Skeletal muscle tissue (tissue), 4 donors: ENCODE data around the gene MRPS33. TPM values are rescaled to one million over a fixed set of nuclear protein-coding genes. Genes with fewer than 3 reads are reported as not detected.
A peak's percentile ranks its signal among the peaks of the same experiment; 100 is the strongest.

Experiments
- H3K27ac ChIP-seq: one replicate; pipeline ENCODE4 v1.7.0; 2013; ENCODE audit warnings: mild to moderate bottlenecking, low read depth, low read length, inconsistent platforms
- H3K27me3 ChIP-seq, 3 donors: one replicate each; pipeline ENCODE4 v1.7.0; 2013; ENCODE audit warnings: low read length in 3 of 3; ENCODE audit not compliant: control insufficient read depth in 3 of 3, insufficient read depth in 3 of 3
- H3K36me3 ChIP-seq, 3 donors: one replicate each; pipeline ENCODE4 v1.7.0; 2013; ENCODE audit warnings: low read length in 3 of 3; ENCODE audit not compliant: control insufficient read depth in 3 of 3, insufficient read depth in 3 of 3
- H3K4me1 ChIP-seq, 3 donors: one replicate each; pipeline ENCODE4 v1.7.0; 2013; ENCODE audit warnings: low read length in 3 of 3, mild to moderate bottlenecking in 3 of 3; ENCODE audit not compliant: control insufficient read depth in 3 of 3, insufficient read depth in 3 of 3
- H3K4me3 ChIP-seq, 3 donors: one replicate each; pipeline ENCODE4 v1.7.0; 2013; ENCODE audit warnings: low read length in 3 of 3
- H3K9ac ChIP-seq, 3 donors: one replicate each; pipeline ENCODE4 v1.7.0; 2013; ENCODE audit warnings: low read length in 3 of 3, mild to moderate bottlenecking in 3 of 3, moderate library complexity in 2 of 3, low read depth in 1 of 3
- H3K9me3 ChIP-seq, 3 donors: one replicate each; pipeline ENCODE4 v1.7.0; 2013; ENCODE audit warnings: low read length in 3 of 3; ENCODE audit not compliant: control insufficient read depth in 3 of 3
- total RNA-seq: library from RNA; depleted of rRNA; stranded (reverse); fragments of >200 nt; gene quantifications from one replicate; pipeline ENCODE4 v1.2.3, GENCODE V29; 2014
- donor health status: Osteomylitis.

The MRPS33 gene
- 31.8 TPM for total RNA-seq

GRCh38 chr7:141014524-141015395 is at the start of gene MRPS33:
Gene MRPS33, minus strand, starts transcription at chr7:141014952. Its CDS starts 4,319 bp downstream, at chr7:141010633.
- peak within 1 kb of the TSS; percentile 83 for H3K27ac ChIP-seq
- H3K36me3 ChIP-seq = peaks cover 0 to 5% (median 0%) of the 10 kb centered on the region in 3 donors
- peaks cover 0 to 3% (median 0%) of the 10 kb centered on the region in 3 donors for H3K9me3 ChIP-seq
- H3K4me3 ChIP-seq = peak within 1 kb of the TSS; percentile 92 to 95 (median 95)
- peak within 1 kb of the TSS; percentile 81 to 91 (median 89) for H3K9ac ChIP-seq
- peaks cover 11 to 22% (median 13%) of the 10 kb centered on the region in 3 donors for H3K4me1 ChIP-seq
- no peaks in the 10 kb centered on the region for H3K27me3 ChIP-seq

GRCh38 chr7:141057788-141058187 is 43.0 kb upstream of the MRPS33 start:
- no peak overlapping the region for H3K27ac ChIP-seq

GRCh38 chr7:141055146-141055545 is 40.4 kb upstream of the MRPS33 start:
- Histone ChIP-seq H3K4me1 (no peaks in the 10 kb centered on the region), H3K27me3 (no peaks in the 10 kb centered on the region), H3K36me3 (no peaks in the 10 kb centered on the region), H3K9ac (no peak overlapping the region), H3K4me3 (no peak overlapping the region), H3K9me3 (peaks cover 0 to 4% (median 0%) of the 10 kb centered on the region in 3 donors), H3K27ac (no peak overlapping the region)

More at GRCh38 chr7:141057788-141058187, 43.0 kb upstream of the MRPS33 start:
- no peaks in the 10 kb centered on the region for H3K27me3 ChIP-seq
- H3K9ac ChIP-seq = no peak overlapping the region
- no peak overlapping the region for H3K4me3 ChIP-seq
- no peaks in the 10 kb centered on the region for H3K4me1 ChIP-seq
- H3K36me3 ChIP-seq = no peaks in the 10 kb centered on the region
- H3K9me3 ChIP-seq = peaks cover 0 to 4% (median 0%) of the 10 kb centered on the region in 3 donors

GRCh38 chr7:141053626-141054025 is 38.9 kb upstream of the MRPS33 start:
- Histone ChIP-seq H3K9me3 (peaks cover 0 to 4% (median 0%) of the 10 kb centered on the region in 3 donors), H3K27ac (no peak overlapping the region), H3K27me3 (no peaks in the 10 kb centered on the region), H3K36me3 (no peaks in the 10 kb centered on the region), H3K4me3 (no peak overlapping the region), H3K9ac (no peak overlapping the region), H3K4me1 (no peaks in the 10 kb centered on the region)

- no peak overlapping the region for H3K27ac ChIP-seq
- H3K36me3 ChIP-seq = no peaks in the 10 kb centered on the region
- no peak overlapping the region for H3K9ac ChIP-seq
- H3K9me3 ChIP-seq = no peaks in the 10 kb centered on the region
- no peaks in the 10 kb centered on the region for H3K4me1 ChIP-seq
- H3K27me3 ChIP-seq = no peaks in the 10 kb centered on the region
- H3K4me3 ChIP-seq = no peak overlapping the region
Observed at GRCh38 chr7:141045842-141046620, 31.3 kb upstream of the MRPS33 start.

GRCh38 chr7:141045126-141045841 is 30.5 kb upstream of the MRPS33 start:
- Histone ChIP-seq H3K4me3 (no peak overlapping the region), H3K27ac (no peak overlapping the region), H3K36me3 (no peaks in the 10 kb centered on the region), H3K4me1 (no peaks in the 10 kb centered on the region), H3K9ac (no peak overlapping the region), H3K9me3 (no peaks in the 10 kb centered on the region), H3K27me3 (no peaks in the 10 kb centered on the region)

- Histone ChIP-seq H3K4me1 (peaks cover 0 to 4% (median 0%) of the 10 kb centered on the region in 3 donors), H3K36me3 (no peaks in the 10 kb centered on the region), H3K9me3 (no peaks in the 10 kb centered on the region), H3K9ac (no peak overlapping the region), H3K27me3 (no peaks in the 10 kb centered on the region), H3K27ac (no peak overlapping the region), H3K4me3 (no peak overlapping the region)
Observed at GRCh38 chr7:141043616-141044015, 28.9 kb upstream of the MRPS33 start.

GRCh38 chr7:141042222-141043193 is 27.8 kb upstream of the MRPS33 start:
- Histone ChIP-seq H3K9me3 (no peaks in the 10 kb centered on the region), H3K4me1 (peaks cover 0 to 4% (median 0%) of the 10 kb centered on the region in 3 donors), H3K9ac (no peak overlapping the region), H3K27ac (no peak overlapping the region), H3K4me3 (no peak overlapping the region), H3K36me3 (no peaks in the 10 kb centered on the region), H3K27me3 (no peaks in the 10 kb centered on the region)

- no peak overlapping the region for H3K27ac ChIP-seq
- H3K4me1 ChIP-seq = peaks cover 0 to 4% (median 0%) of the 10 kb centered on the region in 3 donors
- H3K36me3 ChIP-seq = no peaks in the 10 kb centered on the region
- no peaks in the 10 kb centered on the region for H3K27me3 ChIP-seq
- H3K9me3 ChIP-seq = no peaks in the 10 kb centered on the region
- no peak overlapping the region for H3K4me3 ChIP-seq
- no peak overlapping the region for H3K9ac ChIP-seq
Observed at GRCh38 chr7:141039376-141039775, 24.6 kb upstream of the MRPS33 start.
